CD4-positive, alpha-beta T cell treated with Interleukin-15 for 4 hours (primary cell): ENCODE results near the gene C18orf32.
"Not testable (repeated sequence)": the region's sequence is repeated elsewhere in the genome, so short reads cannot be mapped to it uniquely, and the experiment has no call there.

ENCODE experiments used
- DNase-seq: peaks from one replicate; pipeline ENCODE4 v3.0.0-alpha.2; 2020; ENCODE audit warnings: low spot score

The C18orf32 gene

DNA sequence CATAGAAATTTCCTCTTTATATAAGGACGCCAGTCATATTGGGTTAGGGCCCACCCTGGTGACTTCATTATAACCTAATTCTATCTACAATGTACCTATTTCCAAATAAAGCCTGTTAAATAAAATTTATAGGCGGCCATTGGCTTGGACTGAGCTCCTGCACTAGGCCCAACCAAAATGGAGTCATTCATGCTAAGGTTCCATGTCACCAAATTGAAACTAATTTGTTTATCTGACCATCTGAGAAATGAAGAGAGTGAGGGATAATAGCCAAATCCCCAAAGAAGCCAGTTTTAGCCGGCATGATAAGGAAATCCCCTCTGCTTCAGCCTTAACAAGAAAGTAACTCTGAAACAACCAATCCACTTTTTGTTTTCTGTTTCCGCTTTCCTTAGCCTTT is 19.4 kb downstream of the C18orf32 start:
- no peak for DNase-seq

DNA sequence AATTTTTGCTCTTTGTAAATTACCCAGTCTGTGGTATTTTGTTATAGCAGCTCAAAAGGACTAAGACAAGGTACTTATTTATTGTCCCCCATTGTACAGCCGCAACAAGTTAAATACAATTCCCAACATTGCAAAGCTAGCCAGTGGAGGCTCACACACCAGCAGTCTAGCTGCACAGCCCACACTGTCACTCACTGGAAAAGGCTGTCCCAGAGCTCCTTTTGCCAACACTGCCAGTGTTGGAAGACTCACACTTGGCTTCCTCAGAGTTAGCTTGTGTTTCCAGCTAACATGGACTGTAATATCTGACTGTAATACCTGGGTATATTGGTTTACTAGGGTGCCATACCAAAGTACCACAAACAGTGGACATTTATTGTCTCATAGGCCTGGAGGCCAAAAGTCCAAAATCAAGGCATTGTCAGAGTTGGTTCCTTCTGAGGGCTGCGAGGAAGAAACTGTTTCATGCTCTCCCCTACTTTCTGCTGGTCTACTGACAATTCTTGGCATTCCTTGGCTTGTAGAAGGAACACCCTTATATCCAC is 19.9 kb downstream of the C18orf32 start:
- no peak for DNase-seq

DNA sequence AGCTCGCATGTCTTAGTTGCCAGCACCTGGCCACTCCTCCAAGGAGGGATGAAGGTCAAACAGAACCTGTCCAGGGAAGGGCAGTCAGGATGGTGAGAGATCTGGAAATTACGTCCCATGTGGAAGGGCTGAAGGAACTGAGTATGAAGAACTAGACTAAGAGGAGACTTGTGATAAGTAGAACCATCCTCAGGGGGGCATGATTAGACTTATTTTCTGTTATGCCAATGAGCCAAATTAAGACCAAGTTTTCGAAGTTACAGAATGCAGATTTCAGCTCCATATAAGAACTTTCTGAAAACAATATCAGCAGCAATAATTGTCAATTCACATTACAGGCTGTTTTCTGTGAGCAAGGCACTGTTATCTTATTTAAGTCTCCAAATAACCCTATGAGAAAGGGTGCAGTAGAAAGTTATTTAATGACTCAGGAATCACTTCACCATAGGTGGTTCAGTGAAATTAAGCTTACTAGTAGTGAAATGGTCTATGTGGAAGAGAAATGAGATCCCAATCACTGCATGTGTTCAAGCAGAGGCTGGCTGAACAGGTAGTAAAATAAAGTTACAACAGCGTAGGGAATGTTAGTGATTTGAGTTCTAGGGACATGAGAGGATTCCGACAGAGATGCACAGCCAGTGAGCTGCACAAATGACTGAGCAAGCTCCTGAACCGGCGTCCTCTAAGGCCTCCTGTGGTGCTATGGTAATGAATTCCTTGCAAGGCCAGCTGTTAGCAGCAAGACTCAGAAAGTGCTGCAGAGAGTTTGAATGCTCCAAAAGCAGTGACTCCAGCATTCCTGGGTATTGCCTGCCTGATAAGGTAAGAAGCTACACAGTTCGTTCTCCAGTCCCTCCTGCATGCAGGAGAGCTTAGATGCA is 22.1 kb downstream of the C18orf32 start:
- no peak for DNase-seq

DNA sequence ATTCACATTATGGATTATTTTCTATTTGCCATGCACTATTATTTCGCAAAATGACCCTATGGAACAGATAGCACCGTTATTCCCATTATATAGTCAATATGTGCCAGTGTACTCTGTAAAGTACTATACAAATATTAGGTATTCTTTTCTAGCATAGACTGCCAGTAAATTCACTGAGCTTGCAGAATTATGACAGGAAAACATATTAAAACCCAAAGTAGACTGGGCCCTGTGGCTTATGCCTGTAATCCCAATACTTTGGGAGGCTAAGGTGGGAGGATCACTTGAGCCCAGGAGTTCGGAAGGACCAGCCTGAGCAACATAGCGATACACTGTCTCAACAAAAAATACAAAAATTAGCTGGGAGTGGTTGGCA is 25.4 kb downstream of the C18orf32 start:
- no peak for DNase-seq

DNA sequence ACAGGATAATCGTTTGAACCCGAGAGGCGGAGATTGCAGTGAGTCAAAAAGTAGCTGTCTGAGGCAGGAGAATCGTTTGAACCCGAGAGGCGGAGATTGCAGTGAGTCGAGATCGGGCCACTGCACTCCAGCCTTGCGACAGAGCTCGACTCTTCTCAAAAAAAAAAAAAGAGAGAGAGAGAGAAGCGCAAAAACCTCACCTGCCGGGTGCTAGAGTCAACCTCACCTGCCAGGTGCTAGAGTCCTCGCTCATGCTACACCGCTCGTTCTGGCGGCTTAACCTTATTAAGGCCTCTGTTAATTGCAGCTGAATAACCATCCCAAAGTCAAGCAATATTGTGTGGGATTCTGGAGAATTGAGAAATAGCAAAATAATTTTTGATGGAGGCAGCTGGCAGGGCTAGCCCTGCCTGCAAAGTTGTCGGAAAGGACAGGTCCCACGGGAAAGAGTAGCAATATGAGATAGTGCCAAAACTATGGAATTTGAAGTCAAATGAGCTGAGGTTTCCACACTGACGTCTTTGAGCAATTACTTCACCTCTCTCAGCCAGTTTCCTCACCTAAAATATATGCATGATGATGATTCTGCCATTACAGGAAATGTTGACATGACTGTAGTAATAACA is 25.9 kb downstream of the C18orf32 start:
- DNase-seq, result peak; percentile 5

DNA sequence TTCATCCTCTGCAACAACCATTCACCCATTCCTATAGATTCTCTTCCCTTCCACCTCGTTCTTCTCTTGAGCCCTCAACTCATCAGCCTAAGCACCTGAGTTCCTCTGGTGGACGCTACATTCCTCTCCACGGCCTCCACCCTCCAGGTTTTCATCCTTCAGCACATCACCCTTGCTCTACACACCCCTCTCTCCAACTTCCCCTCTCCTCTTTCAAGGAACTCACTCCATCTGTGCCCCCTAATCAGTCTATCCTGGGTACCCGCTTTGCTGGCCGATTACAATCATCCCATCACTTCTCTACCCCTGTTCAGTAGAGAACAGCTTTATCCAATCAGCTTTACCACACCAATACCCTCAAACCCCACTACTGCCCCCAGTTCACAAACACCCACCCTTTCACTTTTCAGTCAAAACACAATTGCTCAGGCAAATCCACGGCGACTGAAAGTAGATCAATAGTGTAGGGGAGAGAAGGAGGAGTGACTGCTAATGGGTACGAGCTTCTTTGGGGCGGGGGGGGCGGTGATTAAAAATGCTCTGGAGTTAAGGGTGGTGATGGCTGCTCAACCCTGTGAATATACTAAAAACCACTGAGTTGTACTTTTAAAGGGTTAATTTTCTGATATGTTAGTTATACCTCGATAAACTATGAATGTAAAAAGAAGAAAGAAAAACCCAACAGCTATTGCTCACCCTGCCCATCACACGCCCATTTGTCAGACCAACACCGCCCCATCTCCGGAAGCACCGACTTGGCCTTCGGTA is 27.4 kb downstream of the C18orf32 start:
- peak; percentile 29 for DNase-seq

DNA sequence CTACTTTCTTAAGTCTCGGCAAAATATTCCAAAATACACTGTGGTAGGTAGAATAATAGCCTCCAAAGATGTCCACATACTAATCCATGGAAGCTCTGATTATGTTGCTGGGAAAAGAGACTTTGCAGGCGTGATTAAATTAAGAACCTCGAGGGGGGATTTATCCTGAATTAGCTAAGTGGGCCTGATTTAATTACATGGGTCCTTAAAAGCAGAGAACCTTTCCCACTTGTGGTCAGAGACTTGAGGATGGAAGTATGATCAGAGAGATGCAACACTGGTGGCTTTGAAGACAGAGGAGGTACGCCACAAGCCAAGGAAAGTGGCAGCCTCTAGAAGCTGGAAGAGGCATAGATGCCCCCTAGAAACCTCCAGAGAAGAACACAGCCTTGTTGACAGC is 29.4 kb downstream of the C18orf32 start:
- DNase-seq, result no peak

DNA sequence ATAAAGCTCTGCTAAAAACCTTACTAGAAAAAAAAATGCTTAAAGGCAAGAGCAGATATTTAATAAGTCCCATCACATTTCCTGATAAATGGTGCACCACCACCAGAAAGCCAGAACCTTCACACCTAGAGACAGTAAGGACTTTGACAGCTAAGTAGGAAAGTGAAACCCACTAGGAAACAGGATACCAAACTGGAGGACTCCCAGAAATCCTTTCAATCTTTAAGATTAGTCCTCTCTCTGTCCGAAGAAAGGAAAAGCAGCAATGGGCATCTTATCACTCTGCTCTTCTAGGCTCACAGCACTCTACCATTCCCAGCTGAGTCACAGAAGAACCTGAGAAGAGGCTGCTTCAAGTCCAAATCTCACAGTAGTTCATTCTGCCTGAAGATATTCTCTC is 30.2 kb downstream of the C18orf32 start:
- no peak for DNase-seq

DNA sequence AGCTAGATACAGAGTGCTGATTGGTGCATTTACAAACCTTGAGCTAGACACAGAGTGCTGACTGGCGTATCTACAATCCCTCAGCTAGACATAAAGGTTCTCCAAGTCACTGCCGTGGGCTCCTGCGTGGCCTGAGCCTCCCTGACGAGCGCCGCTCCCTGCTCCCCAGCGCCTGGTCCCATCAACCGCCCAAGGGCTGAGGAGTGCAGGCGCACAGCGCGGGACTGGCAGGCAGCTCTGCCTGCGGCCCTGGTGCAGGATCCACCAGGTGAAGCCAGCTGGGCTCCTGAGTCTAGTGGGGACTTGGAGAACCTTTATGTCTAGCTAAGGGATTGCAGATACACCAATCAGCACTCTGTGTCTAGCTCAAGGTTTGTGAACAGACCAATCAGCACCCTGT is 34.5 kb downstream of the C18orf32 start:
- not testable (repeated sequence) for DNase-seq

DNA sequence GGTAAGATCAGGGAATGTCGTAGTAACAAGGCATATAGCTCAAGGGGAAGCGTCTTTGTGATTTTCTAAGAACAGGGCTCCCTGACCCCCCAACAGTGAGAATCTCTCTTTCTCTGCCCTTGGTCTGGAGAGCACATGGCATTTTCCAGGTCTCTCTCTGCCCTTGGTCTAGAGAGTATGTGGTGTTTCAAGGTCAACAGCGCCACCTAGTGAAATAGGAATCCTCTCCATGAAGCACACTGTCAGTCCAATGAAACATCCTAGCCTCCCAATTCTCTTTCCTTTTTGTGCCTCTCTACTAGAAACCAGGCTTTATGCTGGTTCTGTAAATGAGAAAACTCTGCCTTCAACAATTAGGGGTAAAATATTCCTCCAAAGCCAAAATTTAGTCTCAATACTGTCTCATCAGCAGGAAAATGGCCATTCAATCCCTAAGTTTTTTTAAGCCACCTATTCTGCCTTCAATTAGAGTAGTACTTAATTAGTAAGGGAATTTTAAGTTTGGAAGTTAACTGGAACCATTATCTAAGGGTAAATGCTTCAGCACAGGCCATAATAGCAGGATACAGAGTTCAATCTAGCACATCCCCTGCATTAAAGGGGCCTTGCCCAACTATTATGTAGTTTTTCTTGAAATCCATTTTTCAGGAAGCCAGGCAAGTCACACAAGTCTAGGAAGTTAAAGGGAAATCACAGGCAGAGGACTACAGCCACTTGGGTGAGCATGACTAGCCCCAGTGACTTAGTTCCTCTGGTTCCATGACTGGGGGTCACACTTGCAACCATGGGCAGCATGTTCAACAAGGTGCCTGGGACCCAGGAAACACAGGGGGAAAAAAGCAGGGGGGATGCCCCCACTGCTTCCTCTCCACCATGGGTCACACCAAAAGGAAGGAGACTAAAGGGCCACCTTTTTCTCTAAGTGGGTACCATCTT is 39.0 kb downstream of the C18orf32 start:
- DNase-seq, result peak; percentile 66

DNA sequence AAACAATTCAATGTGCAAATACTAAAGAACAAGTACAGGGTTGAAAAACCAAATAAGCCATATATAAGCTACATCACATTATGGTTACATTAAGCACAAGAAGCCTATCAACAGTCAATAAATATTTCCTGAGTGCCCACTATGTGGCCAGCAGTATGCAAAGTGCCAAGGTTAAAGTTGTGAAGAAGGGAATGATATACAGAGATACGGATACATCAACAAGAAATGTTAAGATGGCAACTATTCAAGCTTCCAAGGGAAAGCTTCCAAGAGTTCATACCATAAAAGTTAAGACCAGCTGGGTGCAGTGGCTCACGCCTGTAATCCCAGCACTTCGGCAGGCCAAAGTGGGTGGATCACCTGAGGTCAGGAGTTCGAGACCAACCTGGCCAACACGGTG is 40.6 kb downstream of the C18orf32 start:
- no peak for DNase-seq

DNA sequence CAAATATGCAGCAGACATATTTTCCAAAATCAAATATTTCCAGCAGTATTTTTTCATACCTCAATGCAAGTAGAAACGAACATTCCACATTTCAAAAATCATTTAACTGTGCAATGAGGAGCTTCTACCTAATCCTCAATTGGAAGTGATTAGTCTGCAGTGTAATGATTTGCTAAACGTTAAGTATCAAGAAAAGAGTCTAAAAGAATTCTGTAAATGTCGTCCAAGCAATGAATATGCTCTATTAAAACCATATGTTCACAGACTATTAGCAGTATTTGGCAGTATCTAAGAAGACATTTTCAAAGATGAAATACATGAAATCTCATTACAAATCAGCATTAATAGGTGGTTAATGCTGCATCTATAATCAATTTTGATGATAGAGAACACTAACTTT is 42.5 kb downstream of the C18orf32 start:
- no peak for DNase-seq

DNA sequence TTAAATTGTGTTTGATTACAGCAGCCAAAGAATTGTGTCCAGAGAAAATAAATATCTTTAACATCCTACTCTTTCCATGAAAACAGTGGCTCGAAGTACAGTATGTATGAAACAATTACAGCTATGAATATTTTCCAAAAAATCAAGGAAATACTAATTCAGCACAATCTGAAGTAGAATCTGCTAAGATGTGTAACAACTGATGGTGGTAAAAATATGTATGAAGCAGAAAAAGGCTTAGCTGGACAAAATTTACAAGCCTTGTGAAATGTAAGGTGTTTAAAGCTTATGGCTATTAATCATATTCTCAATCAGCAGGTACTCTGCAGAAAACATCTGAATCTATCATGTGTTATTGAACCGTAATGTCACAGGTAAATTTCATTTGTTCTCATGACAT is 43.2 kb downstream of the C18orf32 start:
- no peak for DNase-seq

DNA sequence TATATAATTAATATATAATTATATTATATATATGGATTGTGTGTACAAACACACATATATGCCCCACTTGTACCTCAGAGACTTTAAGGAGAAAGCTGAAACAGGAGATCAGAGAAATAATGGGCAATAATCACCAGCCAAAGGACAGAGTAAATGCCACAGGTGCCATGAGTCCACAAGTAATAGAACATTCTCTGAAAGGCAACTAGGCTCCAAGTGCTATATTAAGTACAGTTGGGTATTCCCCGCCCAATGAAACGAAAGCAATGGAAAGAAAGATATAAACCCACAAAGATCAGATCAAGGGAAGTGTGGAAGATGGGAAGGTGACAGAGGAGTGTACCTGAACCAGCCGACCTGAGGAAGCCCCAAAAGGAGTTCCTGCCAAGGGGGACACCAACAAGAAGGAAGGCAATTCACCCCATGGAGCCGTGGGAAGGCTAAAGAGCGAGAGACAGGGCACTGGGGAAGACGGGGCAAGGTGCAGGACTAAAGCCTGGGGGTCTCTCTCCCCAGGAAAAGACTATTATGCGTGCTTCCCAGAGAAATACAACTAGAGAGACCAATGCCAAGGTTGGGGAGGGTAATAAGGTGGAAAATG is 45.6 kb downstream of the C18orf32 start:
- no peak for DNase-seq

DNA sequence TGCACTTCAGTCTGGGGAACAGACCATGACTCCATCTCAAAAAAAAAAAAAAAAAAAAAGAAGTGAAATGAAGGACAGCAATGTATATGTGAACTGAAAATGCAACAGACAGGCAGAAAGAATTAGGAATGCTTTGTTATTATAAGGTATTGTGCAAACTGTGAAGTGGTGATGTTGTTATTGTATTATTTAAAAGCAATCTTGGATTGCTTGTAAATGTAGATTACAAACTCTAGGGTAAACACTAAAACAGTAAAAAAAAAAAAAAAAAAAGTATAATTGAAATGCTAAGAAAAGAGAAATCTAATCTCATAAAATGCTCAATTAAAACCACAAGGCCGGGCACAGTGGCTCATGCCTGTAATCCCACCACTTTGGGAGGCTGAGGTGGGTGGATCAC is 51.9 kb downstream of the C18orf32 start:
- DNase-seq, result no peak

DNA sequence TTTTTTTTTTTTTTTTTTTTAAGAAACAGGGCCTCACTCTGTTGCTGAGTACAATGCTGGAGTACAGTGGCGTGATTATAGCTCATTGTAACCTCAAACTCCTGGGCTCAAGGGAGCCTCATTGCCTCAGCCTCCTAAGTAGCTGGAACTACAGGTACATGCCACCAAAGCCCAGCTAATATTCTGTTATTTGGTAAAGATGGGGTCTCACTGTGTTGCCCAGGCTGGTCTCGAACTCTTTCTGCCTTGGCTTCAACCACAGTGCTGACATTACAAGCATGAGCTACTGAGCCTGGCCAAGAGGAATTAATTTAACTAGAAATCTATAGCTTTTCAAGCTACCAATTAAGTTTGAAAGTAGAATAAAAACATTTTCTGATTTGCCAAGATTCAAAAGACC is 54.4 kb downstream of the C18orf32 start:
- DNase-seq, result no peak

DNA sequence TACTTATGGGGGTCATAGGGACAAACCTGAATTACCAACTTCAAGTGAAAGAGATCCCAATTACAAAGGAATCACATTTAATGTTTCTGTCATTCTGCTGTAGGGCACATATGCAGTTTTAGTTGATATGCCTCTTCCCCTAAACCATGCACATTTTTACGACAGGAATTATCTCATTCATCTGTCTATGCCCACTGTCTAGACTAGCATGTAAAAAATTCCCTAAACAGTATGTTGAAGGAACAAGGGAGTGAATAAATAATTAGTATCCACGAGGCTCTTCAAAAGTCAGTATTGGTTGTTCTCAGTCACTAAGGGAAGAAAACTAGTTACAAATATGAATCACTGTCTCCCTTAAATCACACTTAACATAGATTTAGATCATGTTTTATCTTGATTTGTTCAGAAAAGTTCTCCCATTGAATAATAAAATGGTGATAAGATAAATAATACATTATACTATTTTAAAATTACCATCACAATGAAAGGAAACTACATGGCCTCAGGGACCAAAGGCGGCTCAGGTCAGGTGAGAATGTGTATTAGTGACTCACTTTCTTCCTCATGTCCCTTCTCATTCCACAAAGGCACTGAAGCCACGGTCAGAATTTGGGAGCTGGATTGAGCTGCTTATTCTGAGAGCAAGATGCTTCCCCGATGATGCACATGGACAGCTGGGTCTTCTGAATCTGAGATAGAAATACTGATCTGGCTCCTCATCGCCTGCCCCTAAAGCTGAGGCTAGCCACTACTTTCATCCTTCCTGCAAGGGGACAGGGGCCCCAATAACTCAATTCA is 55.7 kb downstream of the C18orf32 start:
- DNase-seq, result no peak
